Ishikawa (cell line): ENCODE results near the gene CAB39.

Source experiments
- CEBPB ChIP-seq: IDR thresholded peaks from 2 replicates; pipeline ENCODE4 v1.6.1; 2012
- FOXM1 ChIP-seq: IDR thresholded peaks from 2 replicates; pipeline ENCODE4 v1.6.1; 2012; ENCODE audit warnings: low read depth, borderline replicate concordance
- RAD21 ChIP-seq: IDR thresholded peaks from 2 replicates; pipeline ENCODE4 v1.6.1; 2012; ENCODE audit warnings: low read depth
- REST ChIP-seq: IDR thresholded peaks from 2 replicates; pipeline ENCODE4 v1.6.1; 2012; ENCODE audit warnings: low read depth, mild to moderate bottlenecking
- USF1 ChIP-seq: IDR thresholded peaks from 2 replicates; pipeline ENCODE4 v1.6.1; 2012

GRCh38 chr2:230696670-230697069, 16.0 kb upstream of the CAB39 start:
- TF ChIP-seq RAD21: no peak
- no peak for TF ChIP-seq CEBPB
- TF ChIP-seq USF1: no peak
- TF ChIP-seq FOXM1: no peak
- TF ChIP-seq REST: no peak
